Type B pancreatic cell (in vitro differentiated cells): ENCODE results near the gene CREB5. TPM values are rescaled to one million over a fixed set of nuclear protein-coding genes. Genes with fewer than 3 reads are reported as not detected.

Experiments used
- DNase-seq: peaks from one replicate; pipeline ENCODE4 v3.0.0; 2021; ENCODE audit warnings: mixed read lengths; ENCODE audit not compliant: unreplicated experiment; ENCODE audit errors: extremely low spot score
- H3K27ac Mint-ChIP-seq: 2 replicates; pipeline ENCODE4 v1.8.0; 2021; ENCODE audit warnings: mild to moderate bottlenecking, mixed read lengths
- H3K27me3 Mint-ChIP-seq: 2 replicates; pipeline ENCODE4 v1.8.0; 2021; ENCODE audit warnings: mixed read lengths
- H3K36me3 Mint-ChIP-seq: 2 replicates; pipeline ENCODE4 v1.8.0; 2021; ENCODE audit warnings: mixed read lengths
- H3K4me1 Mint-ChIP-seq: one replicate; pipeline ENCODE4 v1.8.0; 2021; ENCODE audit warnings: mixed read lengths; ENCODE audit not compliant: unreplicated experiment
- H3K4me3 Mint-ChIP-seq: 2 replicates; pipeline ENCODE4 v1.8.0; 2021; ENCODE audit warnings: mild to moderate bottlenecking, mixed read lengths
- H3K9me3 Mint-ChIP-seq: 2 replicates; pipeline ENCODE4 v1.8.0; 2021; ENCODE audit warnings: mixed read lengths
- total RNA-seq: library from RNA; stranded (reverse); gene quantifications from 2 replicates; pipeline ENCODE4 v1.2.1, GENCODE V29; 2021; ENCODE audit warnings: low replicate concordance
- TF ChIP-seq, protein P1 (sequence below): fragments of 200-600 bp; sonication (generic); conservative IDR thresholded peaks from 2 replicates; pipeline ENCODE4 v1.5.0; 2021; ENCODE audit warnings: antibody characterized with exemption, mild to moderate bottlenecking

Gene CREB5
- total RNA-seq, 1 donor from 2014 or later, result 31.0 TPM

DNA sequence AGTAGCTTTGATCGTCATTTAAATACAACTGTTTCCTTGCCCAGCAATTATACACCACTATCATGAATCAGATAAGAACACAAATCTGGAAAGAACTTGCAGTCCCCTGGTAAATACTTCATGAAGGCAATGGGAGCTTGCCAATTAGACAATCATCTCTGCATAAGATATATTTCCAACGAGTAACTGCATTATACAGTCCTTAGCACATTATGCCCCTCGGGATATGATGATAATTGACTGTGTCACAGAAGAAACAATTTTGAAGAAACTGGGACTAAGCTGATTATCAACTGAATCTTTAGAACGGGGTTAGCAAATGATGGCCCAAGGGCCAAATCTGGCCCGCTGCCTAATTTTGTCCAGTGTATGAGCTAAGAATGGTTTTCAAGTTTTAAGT is 390.1 kb downstream of the CREB5 start:
- H3K4me3 Mint-ChIP-seq, result no peak overlapping the region
- TF ChIP-seq, protein P1, sequence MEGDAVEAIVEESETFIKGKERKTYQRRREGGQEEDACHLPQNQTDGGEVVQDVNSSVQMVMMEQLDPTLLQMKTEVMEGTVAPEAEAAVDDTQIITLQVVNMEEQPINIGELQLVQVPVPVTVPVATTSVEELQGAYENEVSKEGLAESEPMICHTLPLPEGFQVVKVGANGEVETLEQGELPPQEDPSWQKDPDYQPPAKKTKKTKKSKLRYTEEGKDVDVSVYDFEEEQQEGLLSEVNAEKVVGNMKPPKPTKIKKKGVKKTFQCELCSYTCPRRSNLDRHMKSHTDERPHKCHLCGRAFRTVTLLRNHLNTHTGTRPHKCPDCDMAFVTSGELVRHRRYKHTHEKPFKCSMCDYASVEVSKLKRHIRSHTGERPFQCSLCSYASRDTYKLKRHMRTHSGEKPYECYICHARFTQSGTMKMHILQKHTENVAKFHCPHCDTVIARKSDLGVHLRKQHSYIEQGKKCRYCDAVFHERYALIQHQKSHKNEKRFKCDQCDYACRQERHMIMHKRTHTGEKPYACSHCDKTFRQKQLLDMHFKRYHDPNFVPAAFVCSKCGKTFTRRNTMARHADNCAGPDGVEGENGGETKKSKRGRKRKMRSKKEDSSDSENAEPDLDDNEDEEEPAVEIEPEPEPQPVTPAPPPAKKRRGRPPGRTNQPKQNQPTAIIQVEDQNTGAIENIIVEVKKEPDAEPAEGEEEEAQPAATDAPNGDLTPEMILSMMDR, result no peak
- no peaks in the 10 kb centered on the region for H3K9me3 Mint-ChIP-seq
- H3K36me3 Mint-ChIP-seq, result peaks cover 9% of the 10 kb centered on the region
- H3K27me3 Mint-ChIP-seq, result peaks cover 7% of the 10 kb centered on the region
- DNase-seq, result no peak
- H3K27ac Mint-ChIP-seq, result no peak overlapping the region
- H3K4me1 Mint-ChIP-seq, result no peaks in the 10 kb centered on the region

- TF ChIP-seq, protein P1, result no peak
- H3K27me3 Mint-ChIP-seq, result peaks cover 7% of the 10 kb centered on the region
- H3K27ac Mint-ChIP-seq, result no peak overlapping the region
- DNase-seq, result no peak
- H3K4me1 Mint-ChIP-seq, result peaks cover 5% of the 10 kb centered on the region
- no peak overlapping the region for H3K4me3 Mint-ChIP-seq
- H3K36me3 Mint-ChIP-seq, result peaks cover 15% of the 10 kb centered on the region
- H3K9me3 Mint-ChIP-seq, result no peaks in the 10 kb centered on the region
These were observed 391.8 kb downstream of the CREB5 start for GRCh38 chr7:28804157-28804556.

GRCh38 chr7:28804990-28805389 is 392.7 kb downstream of the CREB5 start:
- no peak overlapping the region for H3K27ac Mint-ChIP-seq
- peaks cover 9% of the 10 kb centered on the region for H3K27me3 Mint-ChIP-seq

GRCh38 chr7:28806841-28807240 is 394.5 kb downstream of the CREB5 start:
- peaks cover 5% of the 10 kb centered on the region for H3K4me1 Mint-ChIP-seq
- DNase-seq, result no peak
- TF ChIP-seq, protein P1, result no peak

More at GRCh38 chr7:28804990-28805389, 392.7 kb downstream of the CREB5 start:
- H3K9me3 Mint-ChIP-seq, result no peaks in the 10 kb centered on the region
- no peak overlapping the region for H3K4me3 Mint-ChIP-seq
- TF ChIP-seq, protein P1, result no peak
- DNase-seq, result no peak
- peaks cover 5% of the 10 kb centered on the region for H3K4me1 Mint-ChIP-seq
- peaks cover 18% of the 10 kb centered on the region for H3K36me3 Mint-ChIP-seq

DNA sequence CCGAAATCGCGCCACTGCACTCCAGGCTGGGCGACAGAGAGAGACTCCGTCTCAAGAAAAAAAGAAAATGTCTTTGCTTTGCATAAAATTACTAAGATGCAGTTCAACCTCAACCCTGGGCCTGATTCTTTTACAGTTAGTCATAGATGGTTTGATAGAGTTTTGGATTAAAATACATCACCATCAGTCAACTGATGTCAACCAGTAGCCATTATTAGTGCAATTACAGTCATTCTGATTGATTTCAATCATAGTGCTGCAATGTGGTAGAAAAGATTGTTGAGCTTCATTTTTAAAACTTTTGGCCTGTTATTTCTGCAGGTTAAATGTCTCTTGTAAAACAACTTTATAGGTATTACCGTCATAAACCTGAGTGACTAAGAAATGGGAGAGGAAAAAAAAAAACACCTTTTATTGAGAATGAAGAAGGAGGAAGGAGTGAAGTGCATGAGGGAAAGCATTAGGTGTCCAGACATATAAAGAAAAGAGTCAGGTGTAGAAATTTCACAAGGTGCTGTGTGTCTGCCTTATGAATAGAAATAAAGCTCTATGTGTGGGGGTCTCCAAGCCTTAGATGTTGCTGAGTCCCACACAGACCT is 395.2 kb downstream of the CREB5 start:
- no peak for DNase-seq
- Mint-ChIP-seq H3K27ac (no peak overlapping the region), H3K27me3 (peaks cover 11% of the 10 kb centered on the region), H3K36me3 (peaks cover 19% of the 10 kb centered on the region), H3K9me3 (no peaks in the 10 kb centered on the region), H3K4me3 (no peak overlapping the region), H3K4me1 (peaks cover 5% of the 10 kb centered on the region)
- TF ChIP-seq, protein P1, result no peak

More at GRCh38 chr7:28806841-28807240, 394.5 kb downstream of the CREB5 start:
- Mint-ChIP-seq H3K9me3 (no peaks in the 10 kb centered on the region), H3K36me3 (peaks cover 19% of the 10 kb centered on the region), H3K27me3 (peaks cover 11% of the 10 kb centered on the region), H3K4me3 (no peak overlapping the region), H3K27ac (no peak overlapping the region)
